Neural progenitor cell (in vitro differentiated cells): ENCODE results near the gene UNK.

Experiments
- CTCF ChIP-seq: fragments of 200-600 bp; sonication (generic); IDR thresholded peaks from 2 replicates; pipeline ENCODE4 v1.5.1; 2017; ENCODE audit warnings: antibody characterized with exemption, mild to moderate bottlenecking
- EZH2 ChIP-seq: fragments of 200-600 bp; sonication (generic); IDR thresholded peaks from 2 replicates; pipeline ENCODE4 v1.6.1; 2017; ENCODE audit warnings: antibody characterized with exemption, mild to moderate bottlenecking, moderate library complexity

- TF ChIP-seq CTCF (no peak), EZH2 (no peak)
Measured at GRCh38 chr17:75840799-75841164, 56.2 kb downstream of the UNK start.
